GM12892 (cell line): ENCODE data around the gene SPAG8.

Experiments
- POLR2A ChIP-seq: IDR thresholded peaks from 2 replicates; pipeline ENCODE4 v1.6.1; 2011; ENCODE audit warnings: low read depth, low read length, control low read depth
- POLR2AphosphoS5 ChIP-seq: IDR thresholded peaks from 2 replicates; pipeline ENCODE4 v1.6.1; 2011; ENCODE audit warnings: low read depth, low read length, control low read depth

DNA sequence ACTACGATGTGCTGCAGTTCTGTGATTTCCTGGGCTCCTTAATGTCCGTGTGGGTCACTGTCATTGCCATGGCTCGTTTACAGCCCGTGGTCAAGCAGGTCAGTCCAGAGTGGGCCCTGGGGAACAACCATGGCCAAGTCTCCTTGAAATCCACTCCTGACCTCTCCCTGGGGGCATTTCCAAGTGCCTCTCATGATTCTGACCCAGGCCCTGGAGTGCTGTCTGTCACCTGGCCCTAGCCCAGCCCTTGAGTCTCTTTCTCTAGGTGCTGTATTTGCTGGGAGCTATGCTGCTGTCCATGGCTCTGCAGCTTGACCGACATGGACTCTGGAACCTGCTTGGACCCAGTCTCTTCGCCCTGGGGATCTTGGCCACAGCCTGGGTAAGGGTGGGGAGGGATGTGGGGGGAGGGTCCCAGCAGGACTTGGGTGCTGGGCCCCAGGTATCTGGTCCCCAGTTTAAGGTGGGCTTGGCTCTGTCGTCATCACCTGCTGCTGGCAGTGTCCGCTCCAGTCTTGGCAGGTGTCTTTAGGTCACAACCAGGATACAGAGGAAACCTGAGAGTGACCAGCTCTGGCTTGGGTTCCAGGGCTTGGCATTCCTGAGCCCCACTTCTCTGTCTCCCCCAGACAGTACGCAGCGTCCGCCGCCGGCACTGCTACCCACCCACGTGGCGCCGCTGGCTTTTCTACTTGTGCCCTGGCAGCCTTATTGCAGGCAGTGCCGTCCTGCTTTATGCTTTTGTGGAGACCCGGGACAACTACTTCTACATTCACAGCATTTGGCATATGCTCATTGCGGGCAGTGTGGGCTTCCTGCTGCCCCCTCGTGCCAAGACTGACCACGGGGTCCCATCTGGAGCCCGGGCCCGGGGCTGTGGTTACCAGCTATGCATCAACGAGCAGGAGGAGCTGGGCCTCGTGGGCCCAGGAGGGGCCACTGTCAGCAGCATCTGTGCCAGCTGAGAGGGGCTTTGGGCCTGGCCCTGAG, 41.1 kb upstream of the SPAG8 start:
- TF ChIP-seq POLR2A = no peak
- no peak for TF ChIP-seq POLR2AphosphoS5
